ENCODE results near the gene ENTREP1. TPM values are rescaled to one million over a fixed set of nuclear protein-coding genes. Genes with fewer than 3 reads are reported as not detected.
A peak's percentile ranks its signal among the peaks of the same experiment; 100 is the strongest.

The ENTREP1 gene
- total and polyA plus RNA-seq, 2 experiments from 2014 or later: 5.7 to 10.0 TPM

DNA sequence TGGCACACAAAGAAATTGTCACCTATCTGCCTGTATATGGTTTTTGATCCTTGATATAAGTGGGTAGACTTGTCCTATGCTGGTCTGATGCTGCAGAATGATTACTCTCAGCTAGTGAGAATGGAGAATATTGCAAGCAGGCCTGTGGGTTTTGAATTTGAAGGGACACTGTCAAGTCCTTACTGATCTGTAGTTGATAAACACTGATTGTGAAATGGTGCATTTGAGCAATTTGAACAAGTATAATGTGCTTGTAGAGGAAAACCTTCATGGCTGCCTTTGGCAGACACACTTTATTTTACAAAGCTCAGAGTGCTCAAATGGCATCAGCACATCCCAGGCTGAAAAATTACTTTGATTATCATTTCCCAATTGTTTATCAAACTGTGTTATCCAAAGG is 9.3 kb downstream of the ENTREP1 start:
- no peak for ATAC-seq
- H3K9me2 ChIP-seq (ENCODE audit: insufficient read depth): no peaks in the 10 kb centered on the region
- H3K27ac ChIP-seq (ENCODE audit: low read depth): no peak overlapping the region
- Mint-ChIP-seq H3K4me3 (no peak overlapping the region), H3K36me3 (ENCODE audit: low read depth) (no peaks in the 10 kb centered on the region), H3K27ac (no peak overlapping the region), H3K27me3 (ENCODE audit: insufficient read depth, low read depth, poor library complexity) (peaks cover 6% of the 10 kb centered on the region), H3K4me1 (peaks cover 18% of the 10 kb centered on the region), H3K9me3 (no peaks in the 10 kb centered on the region)
- H3F3A ChIP-seq (replicated peaks; ENCODE audit: low read depth): no peaks in the 10 kb centered on the region
- H3K27me3 ChIP-seq (ENCODE audit: insufficient read depth): no peaks in the 10 kb centered on the region
- no peak overlapping the region for H3K4me3 ChIP-seq
- H4K20me1 ChIP-seq (replicated peaks; ENCODE audit: insufficient read depth): no peaks in the 10 kb centered on the region
- DNase-seq (ENCODE audit: low spot score): no peak
- peaks cover 22% of the 10 kb centered on the region; the same call in 1 of the 2 replicates for H3K79me2 ChIP-seq (replicated peaks; ENCODE audit: insufficient read depth)
- no peaks in the 10 kb centered on the region for H3K36me3 ChIP-seq (ENCODE audit: insufficient read depth)
- TF ChIP-seq, protein P1, sequence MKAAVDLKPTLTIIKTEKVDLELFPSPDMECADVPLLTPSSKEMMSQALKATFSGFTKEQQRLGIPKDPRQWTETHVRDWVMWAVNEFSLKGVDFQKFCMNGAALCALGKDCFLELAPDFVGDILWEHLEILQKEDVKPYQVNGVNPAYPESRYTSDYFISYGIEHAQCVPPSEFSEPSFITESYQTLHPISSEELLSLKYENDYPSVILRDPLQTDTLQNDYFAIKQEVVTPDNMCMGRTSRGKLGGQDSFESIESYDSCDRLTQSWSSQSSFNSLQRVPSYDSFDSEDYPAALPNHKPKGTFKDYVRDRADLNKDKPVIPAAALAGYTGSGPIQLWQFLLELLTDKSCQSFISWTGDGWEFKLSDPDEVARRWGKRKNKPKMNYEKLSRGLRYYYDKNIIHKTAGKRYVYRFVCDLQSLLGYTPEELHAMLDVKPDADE (IDR thresholded peaks at IDR 0.05): no peak
- TF ChIP-seq EZH2phosphoT487 (IDR thresholded peaks at IDR 0.05; ENCODE audit: unreplicated experiment) (no peak), EZH2 (IDR thresholded peaks at IDR 0.05; ENCODE audit: low read depth, unreplicated experiment) (no peak), ZNF114 (CRISPR knock-in tag; IDR thresholded peaks at IDR 0.05) (no peak), ZNF331 (CRISPR knock-in tag; IDR thresholded peaks at IDR 0.05; ENCODE audit: low read depth) (no peak)
- TF ChIP-seq, protein P2, sequence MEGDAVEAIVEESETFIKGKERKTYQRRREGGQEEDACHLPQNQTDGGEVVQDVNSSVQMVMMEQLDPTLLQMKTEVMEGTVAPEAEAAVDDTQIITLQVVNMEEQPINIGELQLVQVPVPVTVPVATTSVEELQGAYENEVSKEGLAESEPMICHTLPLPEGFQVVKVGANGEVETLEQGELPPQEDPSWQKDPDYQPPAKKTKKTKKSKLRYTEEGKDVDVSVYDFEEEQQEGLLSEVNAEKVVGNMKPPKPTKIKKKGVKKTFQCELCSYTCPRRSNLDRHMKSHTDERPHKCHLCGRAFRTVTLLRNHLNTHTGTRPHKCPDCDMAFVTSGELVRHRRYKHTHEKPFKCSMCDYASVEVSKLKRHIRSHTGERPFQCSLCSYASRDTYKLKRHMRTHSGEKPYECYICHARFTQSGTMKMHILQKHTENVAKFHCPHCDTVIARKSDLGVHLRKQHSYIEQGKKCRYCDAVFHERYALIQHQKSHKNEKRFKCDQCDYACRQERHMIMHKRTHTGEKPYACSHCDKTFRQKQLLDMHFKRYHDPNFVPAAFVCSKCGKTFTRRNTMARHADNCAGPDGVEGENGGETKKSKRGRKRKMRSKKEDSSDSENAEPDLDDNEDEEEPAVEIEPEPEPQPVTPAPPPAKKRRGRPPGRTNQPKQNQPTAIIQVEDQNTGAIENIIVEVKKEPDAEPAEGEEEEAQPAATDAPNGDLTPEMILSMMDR (conservative IDR thresholded peaks at IDR 0.05; ENCODE audit: low read depth in 2 of 2): no peak
- peaks cover 13% of the 10 kb centered on the region for H3K4me1 ChIP-seq (ENCODE audit: insufficient read depth)
- H2AFZ ChIP-seq: no peak overlapping the region
- H3K4me2 ChIP-seq: no peak overlapping the region

DNA sequence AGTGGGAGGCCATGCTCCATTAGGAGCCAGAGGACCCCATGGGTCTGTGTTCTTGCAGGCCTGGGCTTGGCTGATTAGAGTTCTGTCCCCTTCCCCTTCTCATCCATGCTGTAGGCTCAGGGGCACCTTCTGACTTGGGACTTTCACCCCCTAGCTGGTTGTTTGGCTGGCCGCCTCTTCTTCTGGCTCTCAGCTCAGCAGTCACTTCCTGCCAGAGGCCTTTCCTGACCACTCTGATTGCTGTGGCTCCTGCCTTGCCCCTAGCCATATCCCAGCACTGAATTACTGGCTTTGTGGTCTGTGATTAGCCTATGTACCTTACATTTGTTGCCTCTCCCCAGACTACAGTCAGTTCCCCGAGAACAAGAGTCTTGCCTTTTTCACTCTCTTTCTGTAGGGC is 14.6 kb downstream of the ENTREP1 start:
- Mint-ChIP-seq H3K4me1 (peaks cover 27% of the 10 kb centered on the region), H3K36me3 (ENCODE audit: low read depth) (no peaks in the 10 kb centered on the region), H3K27me3 (ENCODE audit: insufficient read depth, low read depth, poor library complexity) (peaks cover 8% of the 10 kb centered on the region), H3K9me3 (no peaks in the 10 kb centered on the region), H3K27ac (peak overlapping the region; percentile 31; the same call in 1 of the 2 replicates), H3K4me3 (no peak overlapping the region)
- Histone ChIP-seq H2AFZ (no peak overlapping the region), H3K4me1 (ENCODE audit: insufficient read depth) (peaks cover 23% of the 10 kb centered on the region), H4K20me1 (replicated peaks; ENCODE audit: insufficient read depth) (no peaks in the 10 kb centered on the region), H3K4me3 (no peak overlapping the region), H3K27me3 (ENCODE audit: insufficient read depth) (no peaks in the 10 kb centered on the region), H3K4me2 (no peak overlapping the region), H3K27ac (ENCODE audit: low read depth) (peak overlapping the region; percentile 71), H3F3A (replicated peaks; ENCODE audit: low read depth) (no peaks in the 10 kb centered on the region), H3K79me2 (replicated peaks; ENCODE audit: insufficient read depth) (no peaks in the 10 kb centered on the region), H3K36me3 (ENCODE audit: insufficient read depth) (no peaks in the 10 kb centered on the region), H3K9me2 (ENCODE audit: insufficient read depth) (no peaks in the 10 kb centered on the region)
- DNase-seq (ENCODE audit: low spot score) (peak; percentile 17), ATAC-seq (peak; percentile 45)
- TF ChIP-seq STAT1 (IDR thresholded peaks at IDR 0.05; ENCODE audit: unreplicated experiment) (no peak), EZH2 (IDR thresholded peaks at IDR 0.05; ENCODE audit: low read depth, unreplicated experiment) (no peak), ZNF114 (CRISPR knock-in tag; IDR thresholded peaks at IDR 0.05) (no peak), CREB1 (CRISPR knock-in tag; IDR thresholded peaks at IDR 0.05; ENCODE audit: low read depth) (no peak), ZNF331 (CRISPR knock-in tag; IDR thresholded peaks at IDR 0.05; ENCODE audit: low read depth) (no peak), EZH2phosphoT487 (IDR thresholded peaks at IDR 0.05; ENCODE audit: unreplicated experiment) (no peak)
- TF ChIP-seq, protein P3, sequence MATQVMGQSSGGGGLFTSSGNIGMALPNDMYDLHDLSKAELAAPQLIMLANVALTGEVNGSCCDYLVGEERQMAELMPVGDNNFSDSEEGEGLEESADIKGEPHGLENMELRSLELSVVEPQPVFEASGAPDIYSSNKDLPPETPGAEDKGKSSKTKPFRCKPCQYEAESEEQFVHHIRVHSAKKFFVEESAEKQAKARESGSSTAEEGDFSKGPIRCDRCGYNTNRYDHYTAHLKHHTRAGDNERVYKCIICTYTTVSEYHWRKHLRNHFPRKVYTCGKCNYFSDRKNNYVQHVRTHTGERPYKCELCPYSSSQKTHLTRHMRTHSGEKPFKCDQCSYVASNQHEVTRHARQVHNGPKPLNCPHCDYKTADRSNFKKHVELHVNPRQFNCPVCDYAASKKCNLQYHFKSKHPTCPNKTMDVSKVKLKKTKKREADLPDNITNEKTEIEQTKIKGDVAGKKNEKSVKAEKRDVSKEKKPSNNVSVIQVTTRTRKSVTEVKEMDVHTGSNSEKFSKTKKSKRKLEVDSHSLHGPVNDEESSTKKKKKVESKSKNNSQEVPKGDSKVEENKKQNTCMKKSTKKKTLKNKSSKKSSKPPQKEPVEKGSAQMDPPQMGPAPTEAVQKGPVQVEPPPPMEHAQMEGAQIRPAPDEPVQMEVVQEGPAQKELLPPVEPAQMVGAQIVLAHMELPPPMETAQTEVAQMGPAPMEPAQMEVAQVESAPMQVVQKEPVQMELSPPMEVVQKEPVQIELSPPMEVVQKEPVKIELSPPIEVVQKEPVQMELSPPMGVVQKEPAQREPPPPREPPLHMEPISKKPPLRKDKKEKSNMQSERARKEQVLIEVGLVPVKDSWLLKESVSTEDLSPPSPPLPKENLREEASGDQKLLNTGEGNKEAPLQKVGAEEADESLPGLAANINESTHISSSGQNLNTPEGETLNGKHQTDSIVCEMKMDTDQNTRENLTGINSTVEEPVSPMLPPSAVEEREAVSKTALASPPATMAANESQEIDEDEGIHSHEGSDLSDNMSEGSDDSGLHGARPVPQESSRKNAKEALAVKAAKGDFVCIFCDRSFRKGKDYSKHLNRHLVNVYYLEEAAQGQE (IDR thresholded peaks at IDR 0.05; ENCODE audit: unreplicated experiment): no peak
- TF ChIP-seq, protein P1 (IDR thresholded peaks at IDR 0.05): no peak
- TF ChIP-seq, protein P2 (conservative IDR thresholded peaks at IDR 0.05; ENCODE audit: low read depth in 2 of 2): no peak

All from GM23338 (cell line).